Measurements from ENCODE around the gene STARD3. TPM values are rescaled to one million over a fixed set of nuclear protein-coding genes. Genes with fewer than 3 reads are reported as not detected.

STARD3 gene
- total RNA-seq, 1 experiment from 2014 or later: 75.3 TPM

- Mint-ChIP-seq H3K4me3 (no peak overlapping the region), H3K36me3 (peaks cover 5% of the 10 kb centered on the region; the same call in 1 of the 2 replicates), H3K27me3 (ENCODE audit: low read depth) (no peaks in the 10 kb centered on the region), H3K9me3 (no peaks in the 10 kb centered on the region), H3K27ac (no peak overlapping the region), H3K4me1 (peaks cover 22% of the 10 kb centered on the region)
- ATAC-seq: no peak
- ChIA-PET CTCF (interaction anchor here (1.0 to 2.9 kb wide), 7 partner anchors 11 to 102 kb away, joined by 3 to 24 read pairs (median 6); partner anchors contain the start of genes PNMT and TCAP), POLR2A (no interaction called here)
- no peak for DNase-seq (ENCODE audit: low spot score)
- TF ChIP-seq ZNF263 (CRISPR knock-in tag; IDR thresholded peaks at IDR 0.05; ENCODE audit: low read depth) (no peak), PREB (CRISPR knock-in tag; IDR thresholded peaks at IDR 0.05; ENCODE audit: borderline replicate concordance) (no peak), ELF4 (CRISPR knock-in tag; IDR thresholded peaks at IDR 0.05; ENCODE audit: low read depth) (no peak), NFE2L1 (CRISPR knock-in tag; IDR thresholded peaks at IDR 0.05) (no peak), PRRX2 (CRISPR knock-in tag; IDR thresholded peaks at IDR 0.05) (no peak), NR2C2 (CRISPR knock-in tag; IDR thresholded peaks at IDR 0.05) (no peak)
Observed at GRCh38 chr17:39677542-39678339, 40.8 kb downstream of the STARD3 start.

- ATAC-seq (no peak), DNase-seq (ENCODE audit: low spot score) (no peak)
- H3K9me3 Mint-ChIP-seq: no peaks in the 10 kb centered on the region
- POLR2A ChIA-PET: interaction anchor here (1.3 kb wide), 1 partner anchor 9 kb away, joined by 3 read pairs; the partner anchor contains the start of gene PGAP3
- H3K27ac Mint-ChIP-seq: no peak overlapping the region
- H3K36me3 Mint-ChIP-seq: peaks cover 9% of the 10 kb centered on the region; the same call in 1 of the 2 replicates
- peaks cover 28% of the 10 kb centered on the region for H3K4me1 Mint-ChIP-seq
- no peak overlapping the region for H3K4me3 Mint-ChIP-seq
- CTCF ChIA-PET: interaction anchor here (0.6 to 2.9 kb wide), 17 partner anchors 10 to 200 kb away, joined by 3 to 24 read pairs (median 4); partner anchors contain the start of genes PGAP3, PNMT and TCAP
- H3K27me3 Mint-ChIP-seq (ENCODE audit: low read depth): no peaks in the 10 kb centered on the region
- no peak for TF ChIP-seq TEAD1 (CRISPR knock-in tag; IDR thresholded peaks at IDR 0.05)
- no peak for TF ChIP-seq TP53 (CRISPR knock-in tag; IDR thresholded peaks at IDR 0.05)
- TF ChIP-seq SMAD4 (CRISPR knock-in tag; IDR thresholded peaks at IDR 0.05): no peak
- no peak for TF ChIP-seq SOX15 (CRISPR knock-in tag; IDR thresholded peaks at IDR 0.05)
- TF ChIP-seq ZMAT4 (CRISPR knock-in tag; IDR thresholded peaks at IDR 0.05): no peak
- TF ChIP-seq STAT6 (CRISPR knock-in tag; conservative IDR thresholded peaks at IDR 0.05; ENCODE audit: low read depth): no peak
- TF ChIP-seq ZSCAN18 (CRISPR knock-in tag; IDR thresholded peaks at IDR 0.05): no peak
- TF ChIP-seq MXD4 (CRISPR knock-in tag; IDR thresholded peaks at IDR 0.05; ENCODE audit: borderline replicate concordance): no peak
- no peak for TF ChIP-seq NR3C1 (CRISPR knock-in tag; conservative IDR thresholded peaks at IDR 0.05; ENCODE audit: low read depth)
- no peak for TF ChIP-seq E2F4 (CRISPR knock-in tag; IDR thresholded peaks at IDR 0.05; ENCODE audit: borderline replicate concordance, low read depth)
- TF ChIP-seq TEAD4 (CRISPR knock-in tag; IDR thresholded peaks at IDR 0.05): no peak
- no peak for TF ChIP-seq PREB (CRISPR knock-in tag; IDR thresholded peaks at IDR 0.05; ENCODE audit: borderline replicate concordance)
- no peak for TF ChIP-seq EMX1 (CRISPR knock-in tag; IDR thresholded peaks at IDR 0.05)
- no peak for TF ChIP-seq ELF4 (CRISPR knock-in tag; IDR thresholded peaks at IDR 0.05; ENCODE audit: low read depth)
- TF ChIP-seq ZBTB43 (CRISPR knock-in tag; IDR thresholded peaks at IDR 0.05): no peak
Observed at GRCh38 chr17:39678340-39679116, 41.6 kb downstream of the STARD3 start.
